Hippocampal formation (tissue), 2 donors: ENCODE measurements around the gene STARD6.
A peak's percentile ranks its signal among the peaks of the same experiment; 100 is the strongest.
"Not testable (repeated sequence)": the region's sequence is repeated elsewhere in the genome, so short reads cannot be mapped to it uniquely, and the experiment has no call there.

Source experiments
- DNase-seq, 2 donors: peaks; one replicate each; lab custom pipeline; 2025; lab: John Stamatoyannopoulos, UW

STARD6 gene

GRCh38 chr18:54357660-54358494, at the start of gene STARD6, which contains the start of gene C18orf54:
STARD6 (minus strand) TSS chr18:54357858; CDS start chr18:54354573, 3,285 bp downstream.
C18orf54 (plus strand) TSS chr18:54357906; CDS start chr18:54360573, 2,667 bp downstream.
- DNase-seq = peak; percentile 76 to 82

DNA sequence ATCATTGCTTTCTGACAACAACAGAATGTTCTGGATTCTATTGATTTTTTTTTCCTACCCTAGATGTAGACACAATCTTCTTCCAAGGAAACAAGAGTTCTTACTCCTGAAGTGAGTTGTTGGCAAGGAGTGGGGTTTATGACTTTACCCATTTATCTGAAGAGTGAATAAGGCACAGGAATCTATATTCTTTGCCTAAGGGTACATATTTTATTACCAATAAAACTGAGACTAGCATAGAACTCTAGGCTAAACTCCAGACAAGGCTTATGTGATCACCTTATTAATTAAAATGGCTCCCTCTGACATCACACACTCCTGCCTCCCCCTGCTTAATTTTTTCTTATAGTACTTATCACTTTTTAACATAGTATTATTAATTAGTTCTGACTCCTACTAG, 47.6 kb upstream of the STARD6 start:
- DNase-seq = no peak

GRCh38 chr18:54396760-54397159, 39.1 kb upstream of the STARD6 start:
- DNase-seq = no peak

GRCh38 chr18:54393648-54394294, 36.1 kb upstream of the STARD6 start:
- DNase-seq = no peak

DNA sequence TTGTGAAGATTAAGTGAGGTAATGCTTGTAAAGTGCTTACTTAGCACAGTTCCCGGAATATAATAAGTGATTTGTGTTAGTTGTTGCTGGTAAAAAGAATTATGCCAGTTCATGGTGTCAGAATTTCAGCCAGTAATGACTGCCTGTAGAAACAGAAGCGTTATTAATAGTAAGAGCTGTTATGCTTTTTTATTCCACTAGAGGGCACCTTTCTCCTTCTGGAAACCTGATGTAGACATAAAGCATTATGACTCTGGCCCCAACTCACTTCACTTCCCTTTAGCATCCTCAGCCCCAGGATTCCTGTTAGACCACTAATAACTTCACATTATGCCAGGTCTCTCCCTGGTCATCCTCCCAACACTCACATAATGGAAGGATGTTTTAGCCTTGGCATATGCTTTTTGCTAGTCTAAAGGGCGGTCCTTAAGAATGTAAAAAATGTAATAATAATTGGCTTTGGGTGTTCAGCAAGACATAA, 34.9 kb upstream of the STARD6 start:
- DNase-seq = peak in 1 of 2 donors; percentile 74

DNA sequence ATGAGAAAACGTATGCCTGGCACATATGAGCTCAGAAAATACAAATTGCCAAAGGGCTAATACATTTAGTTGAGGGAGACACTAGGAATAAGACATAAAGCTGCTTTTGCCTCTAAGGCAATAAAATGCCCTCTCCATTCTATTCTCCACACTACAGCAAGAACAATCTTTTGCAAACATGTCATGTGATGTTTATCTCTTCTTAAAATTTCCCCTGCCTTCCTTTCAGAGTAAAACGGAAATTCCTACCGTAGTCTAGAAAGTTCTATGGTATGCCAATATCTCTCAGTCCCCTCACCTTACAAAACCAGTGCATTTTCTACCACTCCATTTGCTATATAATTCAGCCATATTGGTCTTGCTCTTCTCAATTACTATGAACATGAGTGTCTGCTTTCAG, 33.2 kb upstream of the STARD6 start:
- DNase-seq = no peak

GRCh38 chr18:54389143-54389505, 31.5 kb upstream of the STARD6 start:
- no peak for DNase-seq

- DNase-seq = no peak
Measured at GRCh38 chr18:54388203-54389142, 30.8 kb upstream of the STARD6 start.

GRCh38 chr18:54387631-54388030, 30.0 kb upstream of the STARD6 start:
- DNase-seq = no peak

GRCh38 chr18:54386800-54387495, 29.3 kb upstream of the STARD6 start:
- not testable (repeated sequence) for DNase-seq

- no peak for DNase-seq
Measured at GRCh38 chr18:54386043-54386442, 28.4 kb upstream of the STARD6 start.

- no peak for DNase-seq
Measured at GRCh38 chr18:54382733-54383252, 25.1 kb upstream of the STARD6 start.

- DNase-seq = no peak
Measured at GRCh38 chr18:54382076-54382475, 24.4 kb upstream of the STARD6 start.

- no peak for DNase-seq
Measured at GRCh38 chr18:54381640-54382039, 24.0 kb upstream of the STARD6 start.

GRCh38 chr18:54378057-54378456, 20.4 kb upstream of the STARD6 start:
- no peak for DNase-seq

DNA sequence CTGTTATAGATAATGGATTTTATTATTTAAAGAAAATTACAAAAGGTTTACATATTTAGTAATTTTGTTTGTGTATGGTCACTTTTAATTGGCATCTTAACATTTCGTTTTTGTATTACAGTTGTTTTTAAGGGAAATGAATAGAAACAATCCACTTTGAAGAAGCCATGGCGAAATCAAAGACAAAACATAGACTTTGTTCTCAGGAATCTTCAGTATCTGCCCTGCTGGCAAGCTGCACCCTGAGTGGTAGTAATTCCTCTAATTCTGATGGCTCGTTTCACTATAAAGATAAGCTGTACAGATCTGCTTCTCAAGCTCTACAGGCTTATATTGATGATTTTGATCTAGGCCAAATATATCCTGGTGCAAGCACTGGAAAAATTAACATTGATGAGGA, 2.7 kb upstream of the STARD6 start:
- no peak for DNase-seq

GRCh38 chr18:54359233-54359632, 1.6 kb upstream of the STARD6 start:
- DNase-seq = no peak

GRCh38 chr18:54358495-54359040, 910 bp upstream of the STARD6 start:
- no peak for DNase-seq

GRCh38 chr18:54357082-54357659, 487 bp downstream of the STARD6 start:
- DNase-seq = peak in 1 of 2 donors; percentile 35

DNA sequence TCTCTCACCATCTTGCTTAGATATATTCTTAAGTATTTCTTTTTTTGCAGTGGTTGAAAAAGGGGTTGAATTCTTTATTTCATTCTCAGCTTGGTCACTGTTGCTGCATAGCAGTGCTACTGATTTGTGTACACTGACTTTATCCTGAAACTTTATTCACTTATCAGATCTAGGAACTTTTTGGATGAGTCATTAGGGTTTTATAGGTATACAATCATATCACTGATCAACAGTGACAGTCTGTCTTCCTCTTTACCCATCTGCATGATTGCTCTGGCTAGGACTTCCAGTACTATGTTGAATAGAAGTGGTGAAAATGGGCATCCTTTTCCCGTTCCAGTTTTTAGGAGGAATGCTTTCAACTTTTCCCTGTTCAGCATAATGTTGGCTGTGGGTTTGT, 6.5 kb downstream of the STARD6 start:
- no peak for DNase-seq
